GM18861 (cell line): Measurements from ENCODE around the gene PDCL2.

Experiments
- ATAC-seq: cut with Tn5 transposase; IDR thresholded peaks from one replicate; pipeline ENCODE4 v1.9.1; 2021; ENCODE audit not compliant: unreplicated experiment

PDCL2 gene

GRCh38 chr4:55540271-55540670 lies 51.8 kb downstream of the PDCL2 start:
- ATAC-seq = no peak

GRCh38 chr4:55539658-55540057 lies 52.4 kb downstream of the PDCL2 start:
- no peak for ATAC-seq

DNA sequence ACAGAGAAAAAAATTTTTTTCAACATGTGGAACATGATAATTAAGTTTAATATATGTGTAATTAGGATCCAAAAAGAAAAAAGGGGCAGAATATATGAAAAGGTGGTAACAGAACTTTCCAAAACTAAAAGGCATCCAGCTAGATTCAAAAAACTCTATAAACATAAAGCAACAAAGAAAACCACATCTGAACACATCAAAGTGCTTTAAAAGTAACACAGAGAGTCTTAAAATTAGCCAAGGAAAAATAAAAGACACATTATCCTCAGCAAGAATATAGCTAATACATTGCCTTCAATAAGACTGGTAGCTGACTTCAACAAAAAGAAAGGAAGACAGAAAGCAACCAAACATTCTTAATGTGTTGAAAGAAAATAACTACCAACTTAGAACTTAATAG lies 53.5 kb downstream of the PDCL2 start:
- no peak for ATAC-seq

DNA sequence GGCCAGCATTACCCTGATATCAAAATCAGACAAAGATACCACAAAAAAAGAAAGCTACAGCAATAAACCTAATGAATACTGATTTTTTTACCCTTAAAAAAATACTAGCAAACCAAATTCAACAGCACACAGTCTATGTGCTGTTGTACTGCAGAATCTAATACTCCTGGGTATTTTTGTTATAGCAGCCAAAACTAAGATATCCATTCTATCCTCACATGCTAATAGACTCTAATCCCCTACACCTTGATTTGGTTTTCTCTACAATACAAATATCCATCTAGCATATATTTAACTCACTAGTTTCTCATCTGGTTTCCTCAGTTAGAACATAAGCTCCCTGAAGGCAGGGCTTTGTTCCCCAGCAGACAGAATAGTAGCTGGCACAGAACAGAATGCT lies 57.7 kb downstream of the PDCL2 start:
- ATAC-seq = no peak

- ATAC-seq = no peak
These were observed 61.4 kb downstream of the PDCL2 start for GRCh38 chr4:55530691-55531090.

DNA sequence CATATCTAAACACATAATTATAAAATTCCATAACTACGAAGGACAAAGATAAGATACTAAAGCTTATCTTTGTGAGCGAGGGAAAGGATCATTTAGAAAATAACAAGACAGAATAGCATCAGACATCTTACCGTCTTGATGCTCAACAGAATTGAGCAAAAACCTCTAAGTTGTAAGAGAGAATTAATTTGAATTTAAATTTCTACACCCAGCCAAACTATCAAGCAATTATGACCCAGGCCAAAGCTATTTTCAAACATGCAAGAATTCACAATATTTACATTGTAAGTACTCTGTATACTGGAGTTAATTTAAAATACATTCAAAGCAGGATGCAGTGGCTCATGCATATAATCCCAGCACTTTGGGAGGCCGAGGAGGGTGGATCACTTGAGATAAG lies 61.9 kb downstream of the PDCL2 start:
- no peak for ATAC-seq

DNA sequence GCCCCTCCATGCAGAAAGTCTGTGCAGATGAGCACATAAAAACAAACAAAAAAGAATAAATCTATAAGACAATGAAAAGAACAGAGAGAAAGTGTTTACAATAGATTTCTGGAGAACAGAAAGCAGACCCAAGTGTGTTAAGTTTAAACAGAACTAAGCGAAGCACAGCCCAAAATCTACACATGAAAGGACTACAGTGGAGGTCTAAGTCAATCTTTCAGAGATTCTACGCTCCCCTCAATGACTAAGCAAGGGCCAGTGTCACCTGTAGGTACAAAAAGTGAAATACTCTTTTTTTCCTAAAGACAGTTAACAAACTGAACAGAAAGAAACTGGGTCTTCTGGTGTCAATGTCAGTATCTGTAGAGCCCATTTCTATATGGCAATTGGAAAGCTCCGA lies 63.6 kb downstream of the PDCL2 start:
- no peak for ATAC-seq

GRCh38 chr4:55524844-55525571 lies 67.0 kb downstream of the PDCL2 start:
- no peak for ATAC-seq

- ATAC-seq = no peak
These were observed 73.6 kb downstream of the PDCL2 start for GRCh38 chr4:55518442-55518841.

DNA sequence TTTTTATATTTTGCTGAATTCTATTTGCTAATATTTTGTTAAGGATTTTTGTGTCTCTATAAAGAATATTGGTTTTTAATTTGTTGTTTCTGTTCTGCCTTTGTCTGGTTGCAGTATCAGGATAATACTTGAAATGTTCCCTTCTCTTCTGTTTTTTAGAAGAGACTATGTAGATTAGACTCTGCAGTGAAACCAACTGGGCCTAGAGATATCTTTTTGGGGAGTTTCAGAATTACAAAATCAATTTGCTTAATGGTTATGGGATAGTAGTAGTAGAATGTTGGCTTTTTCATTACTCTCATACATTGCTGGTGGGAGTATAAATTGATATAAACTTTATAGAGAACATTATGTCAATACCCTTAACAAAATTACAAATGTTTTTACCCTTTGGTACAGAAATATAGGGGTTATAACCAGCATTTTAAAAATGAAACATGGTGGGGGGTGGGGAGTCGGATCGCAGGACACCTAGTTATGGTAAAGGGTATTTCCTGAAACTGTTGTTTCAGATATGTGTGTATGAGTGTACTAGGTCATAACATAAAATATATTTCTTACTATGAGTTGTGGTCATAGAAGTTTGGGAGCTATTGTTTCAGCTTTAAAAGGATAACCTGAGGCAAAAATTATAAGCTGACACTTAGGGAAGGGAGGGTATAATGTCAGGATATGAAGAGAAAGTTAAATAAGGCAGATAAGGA lies 74.4 kb downstream of the PDCL2 start:
- peak; percentile 69 for ATAC-seq

- ATAC-seq = no peak
These were observed 79.0 kb downstream of the PDCL2 start for GRCh38 chr4:55512922-55513571.

DNA sequence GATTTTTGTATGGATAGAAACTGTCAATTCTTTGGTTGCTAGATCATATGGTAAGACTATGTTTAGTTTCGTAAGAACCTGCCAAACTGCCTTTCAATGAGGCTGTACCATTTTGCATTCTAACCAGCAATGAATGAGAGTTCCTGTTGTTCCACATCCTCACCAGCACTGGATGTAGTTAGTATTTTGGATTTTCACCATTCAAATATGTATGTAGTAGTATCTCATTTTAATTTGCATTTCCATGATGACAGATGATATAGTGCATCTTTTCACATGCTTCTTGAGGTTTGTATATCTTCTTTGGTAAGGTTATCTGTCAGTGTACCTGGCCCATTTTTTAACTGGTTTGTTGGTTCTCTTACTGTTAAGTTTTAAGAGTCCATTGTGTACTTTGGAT lies 80.0 kb downstream of the PDCL2 start:
- ATAC-seq = no peak

DNA sequence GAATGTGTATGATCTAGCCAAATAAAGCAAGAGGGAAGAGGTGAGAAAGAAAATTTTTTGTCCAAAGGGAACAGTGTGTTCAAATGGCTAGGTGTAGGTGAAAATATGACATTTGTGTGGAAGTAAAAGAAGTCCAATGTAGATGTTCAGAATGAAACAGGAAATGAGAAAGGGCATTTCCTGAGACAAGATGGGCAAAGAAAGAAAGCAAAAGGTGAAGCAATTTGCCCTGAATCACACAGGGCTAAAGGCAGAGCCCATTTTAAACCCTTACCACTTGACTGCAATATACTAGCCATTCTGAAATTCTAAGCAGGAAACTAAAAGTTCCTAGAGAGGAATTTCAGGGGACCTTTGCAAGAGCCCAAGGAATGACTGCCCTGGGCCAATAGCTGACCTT lies 81.4 kb downstream of the PDCL2 start:
- ATAC-seq = no peak

GRCh38 chr4:55509266-55509665 lies 82.8 kb downstream of the PDCL2 start:
- no peak for ATAC-seq

DNA sequence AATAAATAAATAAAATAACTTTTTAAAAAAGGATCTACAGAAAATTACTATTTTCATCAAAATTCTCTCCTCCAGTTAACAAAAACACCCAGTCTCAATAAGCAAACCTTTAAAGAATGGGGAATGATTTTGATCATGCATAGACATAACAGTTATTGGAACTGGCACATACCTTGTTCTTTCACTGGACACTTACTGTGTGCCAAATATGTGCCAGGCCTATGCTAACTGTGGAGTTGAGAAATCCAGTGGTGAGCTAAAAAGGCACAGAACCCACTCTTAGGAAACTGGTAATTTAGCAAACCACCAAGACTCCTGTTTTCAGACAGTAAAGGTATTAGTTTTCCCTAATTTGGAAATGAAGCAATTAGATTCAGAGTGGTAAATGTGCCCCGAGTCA lies 84.4 kb downstream of the PDCL2 start:
- ATAC-seq = no peak
